Measurements from ENCODE around the gene FAM43A.

DNA sequence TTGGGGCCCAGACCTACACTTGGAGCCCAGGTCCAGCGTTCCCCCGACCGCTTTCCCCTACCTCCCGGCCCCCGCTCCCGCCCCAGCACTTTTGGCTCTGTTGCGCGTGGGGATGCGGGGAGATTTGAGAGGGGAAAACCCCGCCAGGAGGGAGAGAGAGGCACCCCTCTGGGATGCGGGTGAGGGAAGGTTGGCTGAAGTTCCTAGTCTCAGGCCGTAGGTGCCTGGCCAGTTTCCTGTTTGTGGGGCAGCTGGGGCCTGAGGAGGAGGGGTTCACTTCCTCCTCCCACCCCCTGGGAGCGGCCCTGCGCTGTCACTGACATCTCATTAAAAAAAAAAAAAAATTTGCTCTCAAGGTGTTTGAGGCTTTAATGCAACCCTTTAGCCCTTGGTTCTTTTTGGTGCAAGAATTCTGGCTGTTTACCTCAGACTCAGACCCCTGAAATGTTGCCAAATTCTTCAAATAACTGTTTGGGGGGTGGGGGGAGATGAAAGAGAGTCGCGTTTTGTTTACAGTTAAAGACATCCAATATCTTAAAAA lies 2.6 kb downstream of the FAM43A start:
- no peak for TF ChIP-seq POLR2AphosphoS5 (IDR thresholded peaks at IDR 0.05; ENCODE audit: borderline replicate concordance, low read depth, low read length)
- no peak for TF ChIP-seq EZH2 (IDR thresholded peaks at IDR 0.05)

All from SK-N-MC (cell line).